ENCODE data around the gene KCNG2. TPM values are rescaled to one million over a fixed set of nuclear protein-coding genes. Genes with fewer than 3 reads are reported as not detected.

The KCNG2 gene
- total and polyA plus RNA-seq, 10 of the 15 experiments (the other 5 are each of a cell fraction or from before 2014, with no cell fraction given), result 0.20 to 0.23 TPM; not detected in 8

GRCh38 chr18:79855147-79855933, 57.6 kb downstream of the KCNG2 start (continued):
- TF ChIP-seq ZNF687 (IDR thresholded peaks at IDR 0.05) (peak; percentile 43; the same call in 1 of the 2 replicates), MXI1 (IDR thresholded peaks at IDR 0.05; ENCODE audit: low read depth, low read length) (no peak), RBBP5 (conservative IDR thresholded peaks at IDR 0.05) (no peak), CHD1 (IDR thresholded peaks at IDR 0.05; ENCODE audit: low read depth, low read length) (no peak), RUNX3 (IDR thresholded peaks at IDR 0.05; ENCODE audit: low read length) (peak; percentile 33; the same call in 1 of the 2 replicates), ZBTB40 (IDR thresholded peaks at IDR 0.05; ENCODE audit: borderline replicate concordance) (no peak), NKRF (conservative IDR thresholded peaks at IDR 0.05) (no peak), MTA2 (IDR thresholded peaks at IDR 0.05; ENCODE audit: low read depth) (0 out of 2 replicates have a peak, but pooled peaks have one; percentile 16), CHD2 (IDR thresholded peaks at IDR 0.05; ENCODE audit: borderline replicate concordance, low read depth, low read length) (no peak), PML (IDR thresholded peaks at IDR 0.05; ENCODE audit: low read length) (no peak)

Data from GM12878 (cell line).